Measurements from ENCODE around the gene MB21D2.

Gene MB21D2

DNA sequence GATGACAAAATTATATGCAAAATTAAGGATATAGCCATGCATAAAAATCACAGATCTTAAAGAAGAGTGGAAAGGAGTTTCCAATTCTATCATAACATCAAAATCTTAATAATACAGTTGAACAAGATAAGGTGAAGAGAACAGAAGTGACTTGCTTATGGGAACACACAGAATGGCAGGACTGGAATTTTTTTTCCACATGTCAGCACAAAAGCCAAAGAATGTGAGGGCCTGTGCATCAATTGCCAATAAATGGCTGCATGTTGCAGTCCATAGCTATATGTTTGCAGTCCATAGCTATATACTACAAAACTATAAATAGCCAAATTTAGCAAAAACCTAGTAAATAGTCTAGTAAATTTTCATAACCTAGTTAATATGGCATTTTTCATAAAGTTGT, 10.4 kb upstream of the MB21D2 start:
- TF ChIP-seq, protein P1, sequence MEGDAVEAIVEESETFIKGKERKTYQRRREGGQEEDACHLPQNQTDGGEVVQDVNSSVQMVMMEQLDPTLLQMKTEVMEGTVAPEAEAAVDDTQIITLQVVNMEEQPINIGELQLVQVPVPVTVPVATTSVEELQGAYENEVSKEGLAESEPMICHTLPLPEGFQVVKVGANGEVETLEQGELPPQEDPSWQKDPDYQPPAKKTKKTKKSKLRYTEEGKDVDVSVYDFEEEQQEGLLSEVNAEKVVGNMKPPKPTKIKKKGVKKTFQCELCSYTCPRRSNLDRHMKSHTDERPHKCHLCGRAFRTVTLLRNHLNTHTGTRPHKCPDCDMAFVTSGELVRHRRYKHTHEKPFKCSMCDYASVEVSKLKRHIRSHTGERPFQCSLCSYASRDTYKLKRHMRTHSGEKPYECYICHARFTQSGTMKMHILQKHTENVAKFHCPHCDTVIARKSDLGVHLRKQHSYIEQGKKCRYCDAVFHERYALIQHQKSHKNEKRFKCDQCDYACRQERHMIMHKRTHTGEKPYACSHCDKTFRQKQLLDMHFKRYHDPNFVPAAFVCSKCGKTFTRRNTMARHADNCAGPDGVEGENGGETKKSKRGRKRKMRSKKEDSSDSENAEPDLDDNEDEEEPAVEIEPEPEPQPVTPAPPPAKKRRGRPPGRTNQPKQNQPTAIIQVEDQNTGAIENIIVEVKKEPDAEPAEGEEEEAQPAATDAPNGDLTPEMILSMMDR (IDR thresholded peaks at IDR 0.05; ENCODE audit: control insufficient read depth, insufficient read depth, low read depth, low read length, missing control alignments), result no peak
- no peak overlapping the region for H3K4me3 ChIP-seq (ENCODE audit: control insufficient read depth, low read depth, low read length)
- DNase-seq (ENCODE audit: low read depth), result no peak

DNA sequence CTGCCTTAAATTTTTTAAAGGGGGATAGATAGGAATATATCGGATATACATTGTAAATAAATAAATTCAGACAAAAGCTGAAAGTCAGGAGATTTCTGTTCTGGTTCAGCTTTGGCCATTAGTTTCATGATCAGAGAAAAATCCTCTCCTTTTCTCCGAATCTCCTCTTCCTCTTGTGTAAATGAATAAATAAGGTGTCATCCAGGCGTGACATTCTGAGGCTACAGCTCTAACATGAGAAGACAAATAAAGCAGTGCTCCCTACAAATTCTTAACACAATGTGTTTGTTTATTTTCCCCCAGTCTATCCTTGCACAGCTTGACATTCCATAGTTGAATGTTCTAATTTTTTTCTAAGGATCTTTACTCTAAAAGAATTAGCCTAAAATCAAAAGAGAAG, 9.4 kb upstream of the MB21D2 start:
- TF ChIP-seq, protein P1 (IDR thresholded peaks at IDR 0.05; ENCODE audit: control insufficient read depth, insufficient read depth, low read depth, low read length, missing control alignments), result no peak
- no peak for DNase-seq (ENCODE audit: low read depth)
- no peak overlapping the region for H3K4me3 ChIP-seq (ENCODE audit: control insufficient read depth, low read depth, low read length)

DNA sequence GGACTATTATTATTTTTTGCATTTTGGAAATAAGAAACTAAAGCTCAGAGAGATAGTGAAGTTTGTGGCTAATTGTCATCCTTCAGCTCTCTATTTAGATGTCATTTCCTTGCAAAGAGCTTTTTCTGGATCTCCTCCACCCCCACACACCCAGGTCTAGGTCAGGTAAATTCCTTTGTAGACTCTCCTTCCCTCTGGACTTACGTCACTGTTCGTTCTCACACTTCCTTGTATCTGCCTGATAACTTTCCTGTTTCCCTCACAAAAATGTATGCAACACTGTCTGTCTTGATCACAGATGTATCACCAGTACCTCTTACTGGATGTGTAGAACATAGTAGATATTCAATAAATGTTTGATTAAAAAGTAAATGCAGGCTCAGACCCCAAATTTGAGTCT, 6.1 kb upstream of the MB21D2 start:
- DNase-seq (ENCODE audit: low read depth), result no peak
- TF ChIP-seq, protein P1 (IDR thresholded peaks at IDR 0.05; ENCODE audit: control insufficient read depth, insufficient read depth, low read depth, low read length, missing control alignments), result no peak
- no peak overlapping the region for H3K4me3 ChIP-seq (ENCODE audit: control insufficient read depth, low read depth, low read length)

DNA sequence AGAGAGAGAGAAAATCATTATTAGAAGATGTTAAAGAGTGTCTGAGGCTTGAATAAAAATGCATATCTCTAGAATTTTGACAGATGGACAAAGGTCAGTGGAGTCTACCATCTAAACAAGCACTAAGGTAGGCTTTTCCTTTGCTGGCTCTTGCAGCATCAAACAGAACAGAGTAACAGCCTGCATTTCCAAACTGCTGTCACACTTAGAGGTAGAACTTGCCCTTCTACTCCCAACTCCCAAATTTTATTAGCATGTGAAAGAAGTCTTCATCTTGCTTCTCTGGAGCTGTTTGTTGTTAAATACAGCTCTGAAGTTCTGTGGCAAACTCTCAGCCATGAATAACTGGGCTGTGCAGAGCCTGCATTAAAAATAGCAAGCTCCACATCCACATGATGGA, 4.1 kb upstream of the MB21D2 start:
- no peak overlapping the region for H3K4me3 ChIP-seq (ENCODE audit: control insufficient read depth, low read depth, low read length)
- TF ChIP-seq, protein P1 (IDR thresholded peaks at IDR 0.05; ENCODE audit: control insufficient read depth, insufficient read depth, low read depth, low read length, missing control alignments), result no peak
- no peak for DNase-seq (ENCODE audit: low read depth)

DNA sequence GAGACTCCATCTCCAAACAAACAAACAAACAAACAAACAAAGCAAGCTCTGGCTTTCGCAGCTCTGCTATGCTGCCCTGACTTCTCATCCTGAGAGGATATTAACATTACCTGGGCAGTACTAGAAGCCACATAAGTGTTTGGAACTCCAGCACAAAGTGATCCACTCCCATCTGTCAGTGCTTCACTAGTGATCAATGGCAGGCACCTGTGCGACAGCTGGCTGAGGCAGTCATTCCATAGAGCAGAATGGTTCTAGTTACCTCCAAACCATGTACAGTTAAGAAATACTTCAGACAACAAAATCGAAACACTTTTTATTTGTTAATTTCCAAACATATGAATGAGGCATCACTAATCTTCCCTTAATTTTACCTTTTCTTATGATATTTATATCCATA, 2.8 kb upstream of the MB21D2 start:
- no peak overlapping the region for H3K4me3 ChIP-seq (ENCODE audit: control insufficient read depth, low read depth, low read length)
- no peak for DNase-seq (ENCODE audit: low read depth)
- TF ChIP-seq, protein P1 (IDR thresholded peaks at IDR 0.05; ENCODE audit: control insufficient read depth, insufficient read depth, low read depth, low read length, missing control alignments), result no peak

DNA sequence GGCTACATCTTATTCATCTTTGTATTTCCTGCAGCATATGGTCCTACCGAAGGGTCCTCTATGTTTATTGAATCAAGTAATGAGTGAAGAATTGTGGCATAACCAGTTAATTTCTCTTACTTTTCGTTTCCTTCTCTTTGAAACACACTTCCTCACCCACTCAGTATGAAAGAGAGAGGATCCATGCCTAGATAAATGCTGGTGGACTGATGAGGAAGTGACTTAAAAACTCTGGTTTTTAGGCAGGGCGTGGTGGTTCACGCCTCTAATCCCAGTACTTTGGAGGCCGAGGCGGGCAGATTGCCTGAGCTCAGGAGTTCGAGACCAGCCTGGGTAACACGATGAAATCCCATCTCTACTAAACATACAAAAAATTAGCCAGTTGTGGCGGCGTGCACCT, 2.2 kb upstream of the MB21D2 start:
- TF ChIP-seq, protein P1 (IDR thresholded peaks at IDR 0.05; ENCODE audit: control insufficient read depth, insufficient read depth, low read depth, low read length, missing control alignments), result no peak
- DNase-seq (ENCODE audit: low read depth), result no peak

DNA sequence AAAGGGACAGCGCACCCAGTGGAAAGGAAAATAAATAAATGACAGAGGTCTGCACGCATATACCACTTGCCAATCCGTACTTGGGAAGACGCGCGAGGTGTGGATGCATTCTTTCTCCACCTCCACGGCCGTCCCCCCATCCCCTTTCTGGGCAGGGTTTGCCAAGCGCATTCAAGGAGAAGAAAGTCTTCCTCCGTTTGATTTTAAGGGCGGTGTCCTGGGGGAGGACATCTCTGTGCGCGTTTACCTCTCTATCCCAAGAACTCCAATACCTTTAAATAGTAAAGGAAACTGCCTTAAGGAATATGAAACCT, 576 bp upstream of the MB21D2 start:
- TF ChIP-seq, protein P1 (IDR thresholded peaks at IDR 0.05; ENCODE audit: control insufficient read depth, insufficient read depth, low read depth, low read length, missing control alignments), result no peak
- H3K4me3 ChIP-seq (ENCODE audit: control insufficient read depth, low read depth, low read length), result peak overlapping the region; percentile 98
- no peak for DNase-seq (ENCODE audit: low read depth)

More for the DNA sequence above, 2.2 kb upstream of the MB21D2 start:
- H3K4me3 ChIP-seq (ENCODE audit: control insufficient read depth, low read depth, low read length), result no peak overlapping the region

Data from AG09309 (cell line).